HFF-Myc (cell line): Measurements from ENCODE around the gene PGBD4.

ENCODE experiments used
- DNase-seq: peaks from one replicate; pipeline ENCODE4 v3.0.0-alpha.2; 2011; ENCODE audit warnings: low read depth; ENCODE audit errors: extremely low read depth
- H3K4me3 ChIP-seq: replicated peaks from 2 replicates; pipeline ENCODE4 v1.5.1; 2011; ENCODE audit warnings: low read depth, mild to moderate bottlenecking, control low read depth, low read length
- CTCF ChIP-seq: IDR thresholded peaks from 2 replicates; pipeline ENCODE4 v1.5.1; 2012; ENCODE audit warnings: mild to moderate bottlenecking, low read depth, low read length, control low read depth; ENCODE audit errors: missing control alignments

The PGBD4 gene

GRCh38 chr15:34101366-34102174, at the start of gene PGBD4, which contains the start of gene EMC7:
TSS of gene PGBD4 (plus strand) at chr15:34102083. CDS start at chr15:34102532, 449 bp downstream.
TSS of gene EMC7 (minus strand) at chr15:34101862. CDS start at chr15:34101839, 23 bp downstream.
- no peak for TF ChIP-seq CTCF
- DNase-seq: peak; percentile 96
- H3K4me3 ChIP-seq: peak within 1 kb of the TSS; percentile 86

- DNase-seq: no peak
- H3K4me3 ChIP-seq: no peak overlapping the region
- TF ChIP-seq CTCF: no peak
Measured at GRCh38 chr15:34054081-34054707, 47.7 kb upstream of the PGBD4 start.

GRCh38 chr15:34055868-34056595, 45.9 kb upstream of the PGBD4 start:
- no peak for DNase-seq
- no peak for TF ChIP-seq CTCF
- no peak overlapping the region for H3K4me3 ChIP-seq

GRCh38 chr15:34056911-34057310, 45.0 kb upstream of the PGBD4 start:
- no peak overlapping the region for H3K4me3 ChIP-seq
- TF ChIP-seq CTCF: no peak
- no peak for DNase-seq

DNA sequence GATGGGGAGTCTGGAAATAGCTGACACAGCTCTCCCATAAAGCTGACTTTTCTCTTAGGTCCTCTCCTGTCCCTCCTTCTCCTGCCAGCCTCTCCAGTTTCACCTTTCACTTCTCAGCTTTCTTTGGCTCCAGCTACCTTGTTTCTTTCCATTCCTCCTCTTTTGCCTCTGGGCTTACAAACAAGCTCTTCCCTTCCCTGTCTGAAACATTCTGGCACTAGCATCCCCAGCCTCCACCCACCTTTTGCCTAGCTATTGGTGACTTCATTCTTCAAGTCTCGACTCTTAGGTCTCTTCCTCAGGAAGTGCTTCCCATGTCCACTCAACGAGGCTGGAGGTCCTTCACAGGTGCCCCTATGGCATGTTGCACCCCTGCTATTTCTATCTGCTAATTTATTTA, 42.4 kb upstream of the PGBD4 start:
- no peak for TF ChIP-seq CTCF
- no peak for DNase-seq
- H3K4me3 ChIP-seq: no peak overlapping the region

- no peak overlapping the region for H3K4me3 ChIP-seq
- no peak for TF ChIP-seq CTCF
- no peak for DNase-seq
Measured at GRCh38 chr15:34059946-34060345, 41.9 kb upstream of the PGBD4 start.
